Measurements from ENCODE around the gene CYFIP1.

- TF ChIP-seq JUN (CRISPR knock-in tag; IDR thresholded peaks at IDR 0.05) (no peak), EP300 (IDR thresholded peaks at IDR 0.05; ENCODE audit: low read depth in 2 of 2, low read length in 2 of 2) (no peak), EP300 (CRISPR knock-in tag; IDR thresholded peaks at IDR 0.05; ENCODE audit: borderline replicate concordance) (no peak), CHD2 (IDR thresholded peaks at IDR 0.05; ENCODE audit: low read depth, low read length) (no peak), REST (IDR thresholded peaks at IDR 0.05; ENCODE audit: borderline replicate concordance in 1 of 2, low read depth in 1 of 2, low read length in 2 of 2) (no peak)
These were observed 141.0 kb downstream of the CYFIP1 start for GRCh38 chr15:22839046-22839695.
